ENCODE results near the gene MCF2L2.
"Not testable (repeated sequence)": the region's sequence is repeated elsewhere in the genome, so short reads cannot be mapped to it uniquely, and the experiment has no call there.

Gene MCF2L2

DNA sequence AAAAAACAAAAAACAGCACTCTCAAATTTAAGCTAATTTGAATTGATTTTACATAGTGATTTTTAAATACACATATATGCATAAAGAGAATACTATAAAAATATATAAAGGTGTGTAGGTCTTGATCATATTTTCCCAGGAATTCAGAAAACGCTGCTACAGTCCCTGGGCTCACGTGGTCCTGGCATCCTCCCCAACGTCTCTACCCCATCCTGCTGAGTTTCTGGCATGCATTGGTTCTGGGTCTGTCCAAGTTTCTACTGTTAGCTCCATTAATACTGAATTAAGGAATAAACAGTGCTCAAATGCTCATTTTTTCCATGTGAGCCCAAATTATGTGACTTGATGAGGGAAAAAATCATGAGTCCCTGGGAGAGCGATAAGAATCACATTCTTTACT, 233.2 kb downstream of the MCF2L2 start:
- DNase-seq = no peak

DNA sequence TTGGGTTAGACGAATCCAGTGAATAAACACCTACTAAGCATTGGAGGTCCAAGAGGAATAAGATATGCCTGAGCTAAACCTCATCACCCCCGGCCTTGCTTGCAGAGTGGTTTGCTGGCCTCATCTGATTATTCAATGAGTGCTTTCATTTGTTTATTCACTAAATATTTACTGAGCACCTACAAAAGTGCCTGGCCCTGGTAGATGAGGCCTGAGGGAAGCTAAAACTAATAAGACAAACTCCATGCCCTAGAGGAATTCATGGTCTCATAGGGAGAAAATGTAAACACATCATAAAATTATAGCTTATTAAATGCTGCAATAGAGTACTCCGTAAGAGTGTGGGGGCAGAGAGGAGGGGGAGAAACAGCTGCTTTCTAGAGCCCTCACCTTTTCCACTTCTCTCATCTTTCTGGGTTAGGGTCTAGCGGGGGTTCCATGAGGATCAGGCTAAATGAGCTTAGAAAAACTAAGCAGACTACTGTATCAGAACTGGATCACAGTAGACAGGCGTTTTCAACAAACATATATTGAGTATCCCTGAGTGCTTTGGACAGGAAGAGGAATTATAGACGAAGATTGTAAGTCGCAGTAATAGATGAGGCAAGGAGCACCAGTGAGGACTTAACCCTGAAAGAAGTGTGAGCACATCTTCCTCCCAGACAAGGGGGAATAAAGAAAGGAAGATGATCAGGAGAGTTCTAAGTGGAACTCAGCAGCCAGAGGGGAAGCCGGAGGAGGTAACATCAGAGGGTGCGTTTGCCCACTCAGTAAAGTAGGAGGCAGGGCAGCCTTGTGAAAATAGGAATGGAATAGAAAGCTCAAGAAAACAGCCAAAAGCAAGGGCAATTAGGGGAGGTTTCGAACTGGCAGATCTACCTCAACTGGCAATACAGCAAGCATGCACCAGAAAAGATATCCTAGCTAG, 234.4 kb downstream of the MCF2L2 start:
- no peak for DNase-seq

DNA sequence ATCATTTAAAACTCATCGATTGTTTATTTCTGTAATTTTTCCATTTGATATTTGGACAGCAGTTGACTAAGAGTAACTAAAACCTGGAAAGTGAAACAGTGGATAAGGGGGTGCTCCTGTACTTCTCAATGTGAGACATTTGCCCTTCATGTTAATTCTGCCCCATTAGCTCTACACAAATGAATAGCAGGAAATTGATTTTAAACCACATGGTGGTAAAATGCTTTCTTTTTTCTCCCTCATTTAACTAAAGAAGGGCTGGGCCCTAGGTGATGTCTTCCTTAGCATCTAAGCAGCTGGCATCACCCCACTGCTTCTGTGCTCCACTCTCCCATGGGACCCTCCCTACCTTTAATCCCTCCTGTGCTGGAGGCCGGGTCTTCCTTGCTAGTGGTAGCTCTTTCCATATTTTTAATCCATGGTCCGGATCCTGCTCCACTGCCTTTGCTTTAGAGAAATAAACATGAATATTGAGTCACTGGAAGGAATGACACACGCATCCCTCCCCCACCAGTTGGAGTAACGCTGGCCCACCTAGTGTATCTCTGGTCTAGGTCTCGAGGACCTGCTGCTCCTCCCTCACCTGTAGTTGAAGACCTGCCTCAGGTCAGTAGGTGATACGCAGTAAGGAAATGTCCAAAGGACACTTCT, 235.6 kb downstream of the MCF2L2 start:
- no peak for DNase-seq

DNA sequence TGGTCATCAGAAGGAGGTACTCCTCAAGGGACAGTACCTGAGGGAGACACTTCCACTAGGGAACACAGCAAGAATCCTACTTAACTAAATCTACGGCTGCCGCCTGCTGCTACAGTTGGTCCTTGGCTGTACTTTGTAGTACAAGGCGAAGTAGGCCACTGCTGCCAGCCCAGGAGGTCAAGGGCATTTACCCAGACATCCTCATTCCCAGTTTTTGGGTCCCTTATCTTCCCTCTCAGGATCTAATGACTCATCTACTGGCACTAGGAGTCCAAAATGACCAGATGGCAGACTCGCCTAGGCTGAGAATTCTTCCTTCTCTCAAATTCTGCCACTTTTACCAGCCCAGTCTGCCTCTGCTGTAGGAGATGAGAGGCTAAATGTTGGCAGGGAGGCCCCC, 238.8 kb downstream of the MCF2L2 start:
- no peak for DNase-seq

DNA sequence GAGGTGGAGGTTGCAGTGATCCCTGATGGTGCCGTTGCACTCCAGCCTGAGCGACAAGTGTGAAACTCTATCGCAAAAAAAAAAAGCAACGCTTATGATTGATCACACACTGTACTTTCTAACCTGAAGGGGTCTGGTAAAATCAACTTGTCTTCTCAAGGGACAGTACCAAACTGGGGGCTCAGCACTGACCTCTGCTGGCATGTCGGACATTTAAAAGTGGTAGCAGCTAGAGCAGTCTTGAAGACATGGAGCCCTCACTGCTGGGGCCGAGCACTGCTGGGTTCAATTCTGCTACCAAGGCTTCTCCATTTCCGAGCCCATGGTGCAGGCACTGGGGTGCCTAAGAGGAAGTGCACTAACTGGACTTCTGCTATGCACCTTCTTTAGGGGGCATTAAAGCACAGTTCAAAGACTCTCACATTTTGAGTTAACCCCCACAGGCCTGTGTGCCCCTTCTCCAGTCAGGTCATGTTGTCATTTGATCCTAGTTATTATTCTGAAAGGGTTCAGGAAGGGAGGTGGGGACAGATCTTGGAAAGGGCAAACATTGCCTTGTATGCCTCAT, 239.4 kb downstream of the MCF2L2 start:
- DNase-seq = no peak

DNA sequence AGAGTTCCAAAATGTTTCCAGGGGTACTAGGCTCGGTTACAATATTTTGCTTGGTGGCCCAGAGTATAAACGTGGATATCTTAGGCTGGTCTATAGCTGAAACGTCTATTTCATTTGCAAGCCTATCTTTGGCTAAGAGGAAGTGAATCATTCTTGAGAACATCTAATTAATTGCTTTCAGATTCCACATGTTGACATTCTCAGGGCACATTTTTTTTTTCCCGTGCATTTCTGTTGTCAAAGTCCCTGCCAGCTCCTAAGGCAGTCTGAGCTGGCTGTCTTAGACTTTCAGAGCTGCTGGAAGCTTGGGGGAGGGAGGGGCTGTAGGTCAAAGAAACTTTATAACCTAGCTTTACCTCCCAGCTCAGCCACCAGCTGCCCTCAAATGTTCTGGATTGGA, 242.7 kb downstream of the MCF2L2 start:
- no peak for DNase-seq

DNA sequence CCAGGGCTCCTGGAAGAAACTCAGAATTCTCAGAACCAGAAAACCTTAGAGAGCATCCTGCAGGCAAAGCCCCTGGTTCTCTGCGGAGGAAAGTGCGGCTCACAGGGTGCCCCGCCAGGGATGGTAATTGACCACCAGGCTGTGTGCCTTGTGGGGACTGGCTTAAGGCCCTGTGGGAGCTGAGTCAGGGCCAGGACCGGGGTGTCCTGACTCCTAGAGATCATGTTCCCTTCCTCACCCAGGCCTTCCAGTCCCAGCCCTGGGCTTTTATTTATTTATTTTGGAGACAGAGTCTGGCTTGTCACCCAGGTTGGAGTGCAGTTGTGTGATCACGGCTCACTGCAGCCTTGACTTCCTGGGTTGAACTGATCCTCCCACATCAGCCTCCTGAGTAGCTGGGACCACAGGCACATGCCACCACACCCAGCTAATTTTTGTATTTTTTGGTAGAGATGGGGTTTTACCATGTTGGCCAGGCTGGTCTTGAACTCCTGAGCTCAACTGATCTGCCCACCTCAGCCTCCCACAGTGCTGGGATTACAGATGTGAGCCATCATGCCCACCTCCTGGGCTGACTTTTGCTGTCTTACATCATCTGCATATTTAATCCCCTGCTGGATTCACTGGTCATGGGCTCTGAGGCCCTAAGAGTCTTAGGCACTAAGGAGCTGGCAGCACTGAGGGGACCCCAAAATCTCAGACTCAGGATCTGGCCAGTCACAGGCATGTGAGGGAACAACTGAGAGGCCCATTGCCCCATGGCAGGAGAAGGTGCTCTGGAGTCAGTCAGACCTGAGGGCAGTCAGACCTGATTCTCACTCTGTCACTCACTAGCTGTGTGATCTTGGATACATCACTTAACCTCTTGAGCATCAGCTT, 245.4 kb downstream of the MCF2L2 start:
- DNase-seq = no peak

DNA sequence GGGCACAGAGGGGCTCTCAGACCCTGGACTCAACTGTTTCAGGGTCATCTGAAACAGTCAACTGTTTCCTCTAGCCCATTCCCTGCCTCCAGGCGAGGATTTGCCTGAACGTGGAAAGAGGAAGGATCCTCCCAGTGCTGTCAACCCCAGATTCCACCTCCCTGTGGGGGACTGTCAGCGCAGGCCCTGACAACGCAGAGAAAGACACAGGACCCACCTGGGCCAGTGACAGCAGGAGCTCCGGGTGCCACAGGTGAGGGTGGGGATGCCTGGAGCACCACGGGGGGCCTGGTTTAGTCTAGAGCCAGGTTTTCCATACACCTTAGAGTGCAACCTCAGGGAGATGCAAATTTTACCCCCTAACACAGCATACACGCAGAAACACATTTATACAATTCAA, 246.3 kb downstream of the MCF2L2 start:
- no peak for DNase-seq

DNA sequence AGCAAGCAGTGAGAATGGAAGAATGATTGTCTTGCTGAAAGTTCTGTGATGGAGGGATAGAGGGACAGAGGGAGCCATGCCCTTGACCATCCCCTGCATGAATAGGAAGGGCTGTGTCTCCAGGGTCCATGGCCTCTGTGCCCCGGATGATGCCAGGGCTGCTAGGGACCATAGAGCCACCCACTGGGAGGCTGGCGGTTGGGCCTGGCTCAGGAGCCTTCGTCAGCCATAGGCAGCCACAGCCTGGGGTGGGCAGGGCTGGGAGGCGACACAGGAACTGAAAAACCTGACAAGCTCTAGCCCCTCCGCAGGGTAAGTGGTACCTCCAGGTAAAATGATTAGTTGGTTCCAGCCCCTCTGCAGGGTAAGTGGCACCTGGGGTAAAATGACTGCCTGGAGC, 246.8 kb downstream of the MCF2L2 start:
- DNase-seq = no peak

DNA sequence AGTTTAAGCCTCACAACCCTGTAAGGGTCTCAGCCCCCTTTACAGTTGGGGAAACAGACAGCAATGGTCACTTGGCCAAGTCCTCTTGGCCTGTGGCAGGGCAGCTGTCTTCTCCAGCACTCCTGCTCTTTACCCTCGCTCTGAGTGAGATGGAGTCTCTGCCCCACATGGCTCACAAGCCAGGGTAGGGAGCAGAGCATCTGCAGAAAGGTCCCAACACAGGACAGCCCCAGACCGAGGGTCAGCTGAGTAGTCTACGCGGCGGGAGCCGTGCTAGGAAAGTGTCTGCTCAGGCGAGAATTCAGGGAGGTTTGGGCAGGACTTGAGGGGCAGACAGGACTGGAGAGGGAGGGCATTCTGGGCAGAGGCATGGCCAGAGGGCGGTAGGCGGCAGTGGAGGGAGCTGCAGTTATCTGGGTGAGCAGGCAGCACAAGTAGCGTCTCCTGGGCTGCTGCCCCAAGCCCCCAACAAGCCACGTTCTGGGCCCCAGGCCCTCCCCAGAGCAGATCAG, 247.6 kb downstream of the MCF2L2 start:
- DNase-seq = no peak

DNA sequence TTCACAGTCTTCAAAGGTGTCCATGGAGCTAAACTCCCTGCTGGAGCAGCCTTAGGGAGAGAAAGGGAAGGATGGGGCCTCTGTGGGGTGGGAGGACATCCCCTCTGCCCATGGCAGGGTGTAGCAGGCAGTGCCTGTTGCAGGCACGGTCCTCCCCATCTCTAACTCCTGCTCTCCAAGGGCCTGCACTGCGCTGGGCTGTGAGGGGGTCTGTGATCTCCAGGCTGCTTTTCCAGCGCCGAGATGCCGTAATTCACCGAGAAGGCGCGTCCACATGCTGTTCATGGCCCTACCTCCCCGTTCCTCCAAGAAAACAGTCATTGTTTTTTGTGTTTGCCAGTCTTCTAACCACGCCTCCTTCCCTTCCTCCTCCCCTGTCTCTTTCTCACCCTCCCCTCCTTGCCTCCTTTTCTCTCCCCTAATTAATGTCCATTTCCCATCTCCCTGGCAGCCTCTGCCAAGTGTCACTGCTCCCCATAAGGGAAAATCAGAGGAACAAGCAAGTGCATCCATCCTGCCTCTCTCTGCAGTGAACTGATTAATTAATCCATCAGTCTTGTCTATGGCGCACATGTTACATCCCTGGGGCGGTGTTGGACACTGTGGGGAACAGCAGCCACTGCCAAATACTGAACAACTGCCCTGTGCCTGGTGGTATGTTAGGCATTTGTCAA, 248.2 kb downstream of the MCF2L2 start:
- no peak for DNase-seq

DNA sequence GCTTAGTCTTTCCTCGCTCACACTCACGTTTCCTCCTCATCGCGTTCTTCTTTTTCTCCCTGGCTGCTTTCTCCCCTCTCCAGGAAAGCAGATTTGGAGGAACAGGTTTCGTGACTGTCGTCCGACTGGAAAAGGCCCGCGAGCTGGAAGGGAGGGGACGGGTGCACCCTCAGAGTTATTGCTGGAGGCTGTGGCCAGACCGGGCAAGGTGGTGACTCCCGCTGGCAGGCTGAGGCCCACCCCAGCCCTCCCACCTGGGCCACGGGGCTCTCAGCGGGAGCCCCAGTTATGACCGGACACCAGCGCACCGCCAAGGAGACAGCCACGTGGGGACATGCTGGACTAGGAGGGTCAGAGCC, 248.9 kb downstream of the MCF2L2 start:
- DNase-seq = not testable (repeated sequence)

DNA sequence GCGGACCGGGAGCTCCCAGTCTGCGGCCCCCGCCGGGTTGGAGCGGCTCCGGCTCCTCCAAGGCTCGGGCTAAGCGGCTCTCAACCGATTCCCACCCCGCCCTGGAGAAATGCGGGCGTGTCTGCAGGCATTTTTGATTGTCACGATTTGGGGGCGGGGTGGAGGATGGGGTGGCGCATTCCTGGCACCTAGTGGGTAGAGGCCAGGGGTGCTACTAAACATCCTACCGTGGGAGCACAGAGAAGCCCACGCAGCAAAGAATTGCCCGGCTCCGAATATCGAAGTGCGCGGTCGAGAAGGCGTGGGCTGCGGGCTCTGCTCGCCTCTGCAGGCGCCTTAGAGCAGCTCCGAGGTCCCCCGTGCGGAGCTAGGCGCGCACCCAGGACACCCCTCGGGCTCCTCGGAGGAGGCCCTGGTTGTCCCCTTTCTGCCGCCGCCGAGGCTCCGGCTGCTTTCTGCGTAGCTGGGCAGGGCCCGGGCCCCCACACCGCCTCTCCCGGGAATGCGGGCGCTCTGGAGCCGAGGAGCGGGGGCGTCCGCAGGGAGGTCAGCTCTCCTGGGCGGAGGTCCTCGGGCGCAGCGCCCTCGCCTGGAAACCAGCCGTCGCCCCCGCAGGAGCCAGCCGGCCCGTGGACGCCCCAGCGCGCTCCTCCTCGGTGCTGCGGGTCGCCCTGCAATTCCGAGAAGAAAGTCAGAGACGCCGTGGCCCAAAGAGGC, 249.4 kb downstream of the MCF2L2 start:
- DNase-seq = no peak

DNA sequence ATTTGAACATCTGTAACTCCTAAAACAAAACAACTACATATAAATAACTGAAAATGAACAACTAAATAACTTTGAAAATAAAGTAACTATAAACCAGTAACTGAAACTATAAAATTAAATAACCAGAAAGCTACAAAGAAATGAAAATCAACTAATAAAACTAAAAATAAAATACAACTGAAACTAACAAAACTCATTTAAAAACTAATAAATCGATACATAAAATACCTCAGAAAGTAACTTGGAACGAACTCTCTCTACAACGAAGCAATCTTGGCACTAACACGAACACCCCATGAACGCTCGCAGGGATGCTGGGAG, 249.9 kb downstream of the MCF2L2 start:
- no peak for DNase-seq

DNA sequence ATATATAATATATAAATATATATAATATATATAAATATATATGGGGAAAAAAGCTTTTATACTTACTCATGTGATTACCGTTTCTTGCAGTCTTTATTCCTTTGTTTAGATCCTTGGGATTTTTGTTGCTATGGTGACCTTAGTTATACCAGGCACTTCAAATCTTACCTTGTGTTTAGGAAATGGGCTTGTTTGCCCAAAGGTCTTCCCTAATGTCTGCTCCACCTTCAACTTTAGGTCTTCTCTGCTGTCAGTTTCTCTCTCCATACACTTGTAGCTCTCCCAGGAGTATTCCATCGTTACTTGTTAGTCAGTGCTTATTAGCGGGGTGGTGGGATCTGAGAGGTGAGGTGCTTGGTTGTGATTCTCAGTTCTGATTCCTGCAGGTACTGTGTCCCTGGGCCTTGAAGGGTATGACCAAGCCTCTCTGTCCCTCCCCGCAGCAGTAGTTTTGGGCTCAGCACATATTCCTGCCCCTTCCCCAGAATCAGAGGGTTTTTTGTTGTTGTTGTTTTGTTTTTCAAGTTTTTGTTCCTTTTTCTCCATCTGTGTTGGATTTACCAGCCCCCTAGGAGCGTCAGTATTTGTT, 256.3 kb downstream of the MCF2L2 start:
- DNase-seq = no peak

DNA sequence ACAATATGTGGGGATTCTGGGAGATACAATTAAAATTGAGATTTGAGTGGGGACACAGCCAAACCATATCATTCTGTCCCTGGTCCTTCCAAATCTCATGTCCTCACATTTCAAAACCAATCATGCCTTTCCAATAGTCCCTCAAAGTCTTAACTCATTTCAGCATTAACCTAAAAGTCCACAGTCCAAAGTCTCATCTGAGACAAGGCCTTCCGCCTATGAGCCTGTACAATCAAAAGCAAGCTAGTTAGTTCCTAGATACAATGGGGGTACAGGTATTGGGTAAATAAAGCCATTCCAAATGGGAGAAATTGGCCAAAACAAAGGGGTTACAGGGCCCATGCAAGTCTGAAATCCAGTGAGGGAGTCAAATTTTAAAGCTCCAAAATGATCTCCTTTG, 260.4 kb downstream of the MCF2L2 start:
- DNase-seq = not testable (repeated sequence)

DNA sequence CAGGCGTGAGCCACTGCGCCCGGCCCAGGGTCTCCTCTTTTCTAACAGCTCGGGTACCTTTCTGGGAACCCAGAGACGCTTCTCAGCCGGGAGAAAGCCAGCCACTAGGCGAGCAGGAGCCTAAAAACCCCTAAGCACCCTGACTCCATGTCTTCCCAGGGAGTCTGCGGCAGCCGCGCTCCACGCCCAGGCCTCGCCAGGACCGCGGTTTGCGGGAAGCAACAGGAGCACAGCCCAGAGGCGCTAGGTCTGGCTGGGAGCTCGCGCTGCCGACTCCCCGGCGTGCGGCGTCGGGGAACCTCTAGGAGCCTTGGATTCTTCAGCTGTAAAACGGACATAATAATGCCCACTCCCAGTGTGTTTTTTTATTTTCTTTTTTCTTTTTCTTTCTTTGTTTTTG, 264.9 kb downstream of the MCF2L2 start:
- DNase-seq = no peak

DNA sequence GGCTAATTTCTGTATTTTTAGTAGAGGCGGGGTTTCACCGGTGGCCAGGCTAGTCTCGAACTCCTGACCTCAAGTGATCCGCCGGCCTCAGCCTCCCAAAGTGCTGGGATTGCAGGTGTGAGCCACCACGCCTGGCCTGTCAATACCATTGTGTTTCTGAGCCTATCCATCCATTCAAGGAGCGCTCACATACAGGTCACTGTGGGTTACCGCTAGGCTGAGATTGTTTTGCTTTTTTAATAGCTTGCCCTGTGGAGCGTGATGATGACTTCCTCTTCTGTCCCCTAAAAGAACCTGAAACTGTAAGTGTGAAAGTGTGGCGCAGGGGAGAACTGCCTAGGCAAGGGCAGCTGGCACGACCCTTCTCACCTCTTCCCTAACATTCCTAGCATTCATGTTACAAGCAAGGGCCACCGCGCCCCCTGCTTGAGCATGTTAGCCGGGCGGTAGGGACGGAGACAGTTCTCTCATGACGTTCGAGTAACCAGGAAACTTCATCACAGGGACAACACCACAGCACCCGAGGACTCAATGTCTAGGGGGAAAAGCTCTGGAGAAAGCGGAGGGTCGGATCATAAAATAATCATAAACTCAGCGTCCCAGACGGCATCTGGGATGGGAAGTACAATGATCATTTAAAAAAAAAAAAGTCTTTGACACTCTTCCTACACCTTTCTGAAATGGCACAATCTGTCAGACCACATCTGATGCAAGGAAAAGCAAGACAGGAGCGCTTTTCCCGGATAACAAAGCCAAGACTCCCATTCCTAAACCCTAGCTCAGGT, 266.7 kb downstream of the MCF2L2 start:
- DNase-seq = no peak

DNA sequence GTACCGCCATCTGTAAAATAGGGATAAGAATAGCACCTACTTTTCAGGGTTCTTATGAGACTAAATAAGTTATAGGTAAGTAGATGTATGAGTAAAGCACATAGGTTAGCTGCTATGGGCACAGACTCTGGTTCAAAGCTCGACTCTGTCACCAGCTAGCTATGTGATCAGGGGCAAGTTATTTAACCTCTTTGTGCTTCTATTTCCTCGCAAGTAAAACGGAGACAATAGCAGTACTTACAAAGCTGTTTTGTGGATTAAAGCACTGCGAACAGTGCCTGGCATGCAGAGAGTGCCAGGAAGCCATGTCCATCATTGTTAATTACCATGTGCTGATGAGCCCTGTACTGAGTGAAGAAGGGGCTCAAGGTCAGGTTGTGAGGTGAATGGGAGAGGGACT, 267.8 kb downstream of the MCF2L2 start:
- DNase-seq = no peak

DNA sequence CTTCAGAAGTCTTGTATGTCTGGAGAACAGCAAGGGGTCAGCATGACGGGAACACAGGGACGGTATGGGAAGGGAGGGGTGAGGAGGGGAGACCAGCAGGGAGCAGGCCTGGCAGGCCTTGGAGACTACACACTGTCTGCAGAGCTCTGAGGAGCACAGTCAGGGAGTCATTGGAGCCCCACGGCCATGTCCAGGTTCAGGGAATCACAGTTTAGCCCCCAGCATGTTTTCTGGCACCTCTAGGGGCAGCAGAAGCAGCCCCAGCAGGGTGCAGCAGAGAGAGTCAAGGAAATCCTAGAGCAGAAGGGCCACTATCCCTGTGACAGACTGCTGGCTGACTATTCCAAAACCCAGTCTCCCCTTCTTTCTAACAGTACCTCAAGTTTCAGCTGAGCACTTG, 269.1 kb downstream of the MCF2L2 start:
- DNase-seq = no peak

Data from T-helper 9 cell (primary cell).